GM19452 (cell line): ENCODE results near the gene ALKBH1.
"Not testable (repeated sequence)": the region's sequence is repeated elsewhere in the genome, so short reads cannot be mapped to it uniquely, and the experiment has no call there.

ENCODE experiments used
- ATAC-seq: cut with Tn5 transposase; IDR thresholded peaks from one replicate; pipeline ENCODE4 v1.9.1; 2021; ENCODE audit not compliant: unreplicated experiment

Gene ALKBH1

GRCh38 chr14:77674931-77675330, 32.9 kb downstream of the ALKBH1 start:
- no peak for ATAC-seq

- no peak for ATAC-seq
Measured at GRCh38 chr14:77673193-77673592, 34.6 kb downstream of the ALKBH1 start.

DNA sequence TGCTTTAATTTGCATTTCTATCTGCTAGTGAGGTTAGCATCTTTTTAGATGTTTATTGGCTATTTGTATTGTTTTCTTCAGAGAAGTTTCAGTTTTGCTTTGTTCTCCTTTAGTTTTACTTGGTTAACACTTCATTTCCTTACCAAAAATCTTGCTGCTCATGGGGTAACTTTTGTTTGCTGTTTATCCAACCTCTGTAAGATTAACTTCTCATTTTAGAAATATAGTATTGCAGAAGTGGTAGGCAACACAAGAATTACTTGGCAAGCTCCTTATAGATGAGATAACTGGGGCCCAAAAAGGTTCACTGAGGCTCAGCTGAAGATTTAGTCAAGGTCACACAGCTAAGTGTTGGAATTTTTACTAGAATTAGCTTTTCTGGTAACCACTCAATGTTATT, 40.5 kb downstream of the ALKBH1 start:
- ATAC-seq = no peak

GRCh38 chr14:77663293-77663692, 44.5 kb downstream of the ALKBH1 start:
- no peak for ATAC-seq

DNA sequence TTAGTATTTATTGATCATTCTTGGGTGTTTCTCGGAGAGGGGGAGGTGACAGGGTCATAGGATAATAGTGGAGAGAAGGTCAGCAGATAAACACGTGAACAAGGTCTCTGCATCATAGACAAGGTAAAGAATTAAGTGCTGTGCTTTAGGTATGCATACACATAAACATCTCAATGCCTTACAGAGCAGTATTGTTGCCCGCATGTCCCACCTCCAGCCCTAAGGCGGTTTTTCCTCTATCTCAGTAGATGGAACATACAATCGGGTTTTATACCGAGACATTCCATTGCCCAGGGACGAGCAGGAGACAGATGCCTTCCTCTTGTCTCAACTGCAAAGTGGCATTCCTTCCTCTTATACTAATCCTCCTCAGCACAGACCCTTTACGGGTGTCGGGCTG, 46.3 kb downstream of the ALKBH1 start:
- ATAC-seq = not testable (repeated sequence)

GRCh38 chr14:77660754-77661153, 47.1 kb downstream of the ALKBH1 start:
- no peak for ATAC-seq

DNA sequence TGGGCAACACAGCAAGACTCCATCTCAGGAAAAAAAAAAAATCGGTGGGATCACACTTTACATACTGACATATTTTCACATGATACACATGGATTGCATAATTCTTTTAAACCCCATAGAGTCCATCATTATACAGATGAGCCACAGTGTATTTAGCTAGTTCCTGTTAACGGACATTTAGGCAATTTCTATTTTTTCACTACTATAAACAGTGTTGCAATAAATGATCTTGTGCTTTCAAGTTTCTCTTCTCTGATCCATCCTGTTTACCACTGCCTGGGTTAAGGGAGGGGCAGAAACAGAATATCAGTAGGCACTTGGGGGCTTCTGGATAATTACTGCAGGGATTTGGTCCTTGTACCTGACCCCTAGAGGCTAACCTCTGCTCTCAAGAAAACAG, 48.0 kb downstream of the ALKBH1 start:
- no peak for ATAC-seq

DNA sequence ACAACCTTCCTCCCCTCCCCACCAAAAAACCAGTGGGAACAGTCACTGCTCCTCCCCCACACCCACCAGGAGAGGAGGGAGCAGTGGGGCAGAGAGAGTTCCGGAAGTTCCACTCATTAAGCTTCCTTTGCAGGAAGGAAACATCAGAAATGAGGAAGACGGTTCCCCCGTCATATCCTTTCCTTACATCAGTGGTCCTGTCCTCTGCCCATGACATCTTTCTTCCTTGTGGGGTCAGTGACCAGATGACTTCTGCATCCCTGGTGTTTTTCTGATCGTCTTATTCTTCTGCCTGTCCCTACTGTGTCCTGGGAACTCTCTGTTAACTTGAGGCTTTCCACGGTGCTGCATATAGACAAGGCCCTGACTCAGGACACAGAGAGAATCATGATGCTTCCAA, 50.5 kb downstream of the ALKBH1 start:
- no peak for ATAC-seq

DNA sequence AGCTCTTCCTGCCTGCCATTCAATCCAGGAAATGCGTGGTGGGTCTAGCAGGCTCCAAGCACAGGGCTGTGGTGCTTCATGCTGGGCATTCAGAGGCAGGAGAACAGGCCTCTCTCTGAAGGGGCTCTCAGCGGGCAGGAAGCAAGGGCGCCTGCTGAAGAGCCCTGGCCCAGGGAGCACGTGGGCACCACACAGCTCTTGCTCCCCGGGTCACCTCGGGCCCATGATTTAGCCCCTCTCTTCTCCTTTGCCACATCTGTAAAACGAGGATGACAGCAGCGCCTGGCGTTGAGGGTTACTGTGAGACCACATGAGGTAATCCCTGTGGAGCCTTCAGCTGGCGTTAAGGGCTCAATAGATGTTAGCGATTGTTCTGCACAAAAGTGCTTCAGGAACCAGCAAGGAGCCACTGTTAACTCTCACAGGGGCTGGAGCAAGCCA, 53.8 kb downstream of the ALKBH1 start:
- no peak for ATAC-seq

DNA sequence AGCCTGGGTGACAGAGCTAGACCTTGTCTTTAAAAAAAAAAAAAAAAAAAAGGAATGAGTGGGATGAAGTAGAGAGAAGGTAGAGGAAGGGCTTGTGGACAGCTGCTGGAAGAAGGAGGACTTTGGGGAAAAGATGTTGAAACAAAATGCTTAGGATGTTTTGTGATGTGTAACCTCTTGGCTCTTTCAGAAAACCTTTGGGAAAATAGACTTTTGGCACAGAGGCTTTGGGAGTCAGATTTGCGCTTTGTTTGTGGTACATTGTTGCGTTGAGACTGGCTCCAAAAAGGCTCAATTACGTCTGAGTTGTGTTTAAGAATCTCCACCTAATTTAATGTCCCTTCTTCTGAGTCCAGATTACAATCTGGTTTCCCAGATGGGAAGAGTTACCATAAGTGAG, 58.5 kb downstream of the ALKBH1 start:
- no peak for ATAC-seq

- ATAC-seq = no peak
Measured at GRCh38 chr14:77648520-77649200, 59.2 kb downstream of the ALKBH1 start.

GRCh38 chr14:77647853-77648252, 60.0 kb downstream of the ALKBH1 start:
- no peak for ATAC-seq

DNA sequence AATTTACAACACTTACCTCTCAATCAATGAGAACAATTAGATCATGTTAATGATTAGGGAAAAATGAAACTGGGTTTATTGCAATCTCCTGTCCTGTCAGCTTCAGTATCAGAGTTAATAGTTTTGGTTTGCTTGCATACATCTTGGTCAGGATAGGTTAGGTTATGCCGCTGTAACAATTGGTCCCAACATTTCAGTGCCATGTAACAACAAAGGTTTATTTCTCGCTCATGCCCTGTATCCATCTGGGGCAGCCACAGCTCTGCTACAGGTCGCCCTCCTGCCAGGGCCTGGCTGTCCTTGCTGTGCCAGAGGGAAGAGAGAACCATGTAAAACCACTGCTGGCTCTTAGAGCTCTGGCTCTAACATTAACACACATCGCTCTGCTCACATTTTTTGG, 60.9 kb downstream of the ALKBH1 start:
- no peak for ATAC-seq

DNA sequence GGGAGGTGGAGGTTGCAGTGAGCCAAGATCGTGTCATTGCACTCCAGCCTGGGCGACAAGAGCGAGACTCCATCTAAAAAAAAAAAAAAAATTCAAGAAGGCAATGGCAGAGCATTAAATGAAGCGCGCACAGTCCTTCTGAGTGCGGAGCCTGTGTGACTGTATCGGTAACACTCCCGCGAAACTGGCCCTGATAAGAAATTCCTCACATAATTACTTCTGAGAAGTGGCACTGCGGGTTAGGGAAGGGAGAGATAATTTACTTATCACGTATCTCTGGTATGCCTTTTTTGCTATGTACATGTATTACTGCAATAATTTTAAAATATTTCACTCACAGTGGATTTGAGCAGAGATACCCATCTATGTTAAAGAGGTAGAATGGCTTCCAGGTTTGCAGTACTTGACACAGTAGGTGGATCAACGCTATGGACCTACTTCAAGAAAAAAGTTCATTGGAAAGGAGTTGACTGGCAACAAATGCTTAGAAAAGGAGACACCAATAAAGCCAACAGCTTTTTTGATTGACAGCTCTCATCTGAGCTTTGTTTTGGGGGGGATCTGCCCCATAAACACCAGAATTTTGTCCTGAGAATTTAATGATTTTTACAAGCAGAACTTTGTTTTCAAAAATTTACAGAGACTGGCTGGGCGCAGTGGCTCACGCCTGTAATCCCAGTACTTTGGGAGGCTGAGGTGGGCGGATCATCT, 62.1 kb downstream of the ALKBH1 start:
- no peak for ATAC-seq

DNA sequence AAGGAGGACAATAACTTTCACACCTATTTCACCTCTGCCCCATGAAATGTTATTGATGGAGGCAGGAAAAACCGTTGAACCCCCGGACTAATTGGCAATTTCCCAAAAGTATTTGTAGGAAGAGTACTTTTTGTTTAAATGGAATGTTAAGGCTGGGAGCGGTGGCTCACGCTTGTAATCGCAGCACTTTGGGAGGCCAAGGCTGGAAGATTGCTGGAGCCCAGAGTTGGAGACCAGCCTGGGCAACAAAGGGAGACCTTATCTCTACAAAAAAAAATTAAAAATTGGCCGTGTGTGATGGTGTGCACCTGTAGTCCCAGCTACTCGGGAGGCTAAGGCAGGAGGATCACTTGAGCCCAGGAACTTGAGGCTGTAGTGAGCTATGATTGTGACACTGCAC, 65.4 kb downstream of the ALKBH1 start:
- no peak for ATAC-seq

DNA sequence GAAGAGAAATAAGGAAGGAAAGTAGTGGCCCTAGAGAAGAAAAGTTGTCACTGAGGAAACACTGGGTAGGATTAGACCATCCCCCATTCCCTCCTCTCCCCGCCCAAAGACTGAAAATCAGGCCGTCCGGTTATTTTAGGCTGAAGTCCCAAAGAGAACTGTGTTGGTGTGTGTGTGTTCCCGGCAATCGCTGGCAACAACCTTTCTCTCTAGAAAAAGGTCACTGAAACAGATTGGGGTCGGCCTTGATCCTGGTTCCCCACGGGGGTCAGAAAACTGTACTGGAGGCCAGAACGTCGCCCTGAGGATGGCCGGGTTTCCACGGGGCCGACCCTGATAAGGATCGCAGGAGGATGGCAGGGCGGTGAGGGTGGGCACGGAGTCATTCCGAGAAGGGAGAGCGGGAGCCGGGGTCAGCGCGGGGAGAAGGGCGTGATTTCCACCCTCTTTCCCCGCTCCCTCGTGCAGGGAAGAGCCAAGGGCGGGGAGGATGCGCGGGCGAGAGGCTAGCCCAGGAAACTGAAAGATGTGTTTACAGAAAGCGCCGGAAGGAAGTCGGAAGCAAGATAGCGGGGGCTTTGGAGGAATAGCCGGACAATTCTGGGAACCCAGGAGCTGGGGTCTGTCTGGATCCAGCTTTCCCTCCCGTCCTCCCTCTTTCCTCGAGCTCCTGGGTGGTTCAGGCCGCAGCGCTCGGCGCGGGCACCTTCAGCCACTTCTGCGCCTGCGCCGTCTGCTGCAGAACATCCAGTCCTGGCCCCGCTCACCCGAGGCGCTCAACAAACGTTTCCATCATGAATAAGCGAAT, 66.1 kb downstream of the ALKBH1 start:
- peak; percentile 68 for ATAC-seq

GRCh38 chr14:77640756-77641533, 66.9 kb downstream of the ALKBH1 start:
- peak; percentile 19 for ATAC-seq

GRCh38 chr14:77638771-77639171, 69.1 kb downstream of the ALKBH1 start:
- no peak for ATAC-seq

DNA sequence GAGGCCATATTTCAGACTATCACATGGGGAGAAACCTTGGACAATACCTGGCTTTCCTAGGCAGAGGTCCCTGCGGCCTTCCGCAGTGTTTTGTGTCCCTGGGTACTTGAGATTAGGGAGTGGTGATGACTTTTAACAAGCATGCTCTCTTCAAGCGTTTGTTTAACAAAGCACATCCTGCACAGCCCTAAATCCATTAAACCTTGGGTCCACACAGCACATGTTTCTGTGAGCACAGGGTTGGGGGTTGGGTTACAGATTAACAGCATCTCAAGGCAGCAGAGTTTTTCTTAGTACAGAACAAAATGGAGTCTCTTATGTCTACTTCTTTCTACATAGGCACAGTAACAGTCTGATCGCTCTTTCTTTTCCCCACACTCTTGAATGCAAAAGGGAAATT, 72.0 kb downstream of the ALKBH1 start:
- ATAC-seq = not testable (repeated sequence)

GRCh38 chr14:77635466-77635865, 72.4 kb downstream of the ALKBH1 start:
- not testable (repeated sequence) for ATAC-seq

- ATAC-seq = no peak
Measured at GRCh38 chr14:77630111-77630510, 77.7 kb downstream of the ALKBH1 start.
